PC-9 (cell line): Measurements from ENCODE around the gene DUSP22.

Source experiments
- EZH2 ChIP-seq: fragments of 200-600 bp; sonication (generic); IDR thresholded peaks from 2 replicates; pipeline ENCODE4 v1.8.0; 2017; ENCODE audit warnings: antibody characterized with exemption, low read depth
- TF ChIP-seq, protein P1 (sequence below): fragments of 200-600 bp; sonication (generic); conservative IDR thresholded peaks from 2 replicates; pipeline ENCODE4 v1.6.1; 2017; ENCODE audit warnings: mixed run types, antibody characterized with exemption, mild to moderate bottlenecking, moderate library complexity

DNA sequence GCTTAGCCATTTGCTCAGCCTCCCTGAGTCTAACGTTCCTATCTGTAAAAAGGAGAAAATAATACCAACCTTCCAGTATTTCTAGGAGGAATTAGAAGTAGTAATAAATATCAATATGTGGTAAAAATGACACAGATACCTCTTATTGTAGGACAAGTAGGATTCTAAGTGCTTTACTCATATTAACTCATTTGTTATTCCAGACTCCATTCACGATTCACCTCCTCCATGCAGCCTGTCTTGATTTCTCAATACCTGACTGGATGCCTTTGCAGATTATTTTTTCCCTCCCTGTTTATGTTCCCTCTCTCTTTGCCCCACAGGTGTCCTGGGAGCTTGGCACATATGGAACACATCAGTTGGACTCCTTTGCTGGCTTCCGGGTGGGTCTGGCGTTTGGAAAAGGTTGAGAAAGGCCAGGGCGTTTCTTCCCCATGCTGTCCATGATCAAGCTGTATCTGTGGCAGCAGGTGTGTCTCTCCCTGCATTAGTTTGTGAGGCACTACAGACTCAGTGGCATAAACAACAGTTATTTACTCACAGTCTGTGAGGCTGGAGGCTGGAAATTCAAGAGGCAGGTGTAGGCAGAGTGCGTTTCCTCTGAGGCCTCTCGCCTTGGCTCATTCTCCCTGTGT is 10.7 kb upstream of the DUSP22 start:
- TF ChIP-seq, protein P1, sequence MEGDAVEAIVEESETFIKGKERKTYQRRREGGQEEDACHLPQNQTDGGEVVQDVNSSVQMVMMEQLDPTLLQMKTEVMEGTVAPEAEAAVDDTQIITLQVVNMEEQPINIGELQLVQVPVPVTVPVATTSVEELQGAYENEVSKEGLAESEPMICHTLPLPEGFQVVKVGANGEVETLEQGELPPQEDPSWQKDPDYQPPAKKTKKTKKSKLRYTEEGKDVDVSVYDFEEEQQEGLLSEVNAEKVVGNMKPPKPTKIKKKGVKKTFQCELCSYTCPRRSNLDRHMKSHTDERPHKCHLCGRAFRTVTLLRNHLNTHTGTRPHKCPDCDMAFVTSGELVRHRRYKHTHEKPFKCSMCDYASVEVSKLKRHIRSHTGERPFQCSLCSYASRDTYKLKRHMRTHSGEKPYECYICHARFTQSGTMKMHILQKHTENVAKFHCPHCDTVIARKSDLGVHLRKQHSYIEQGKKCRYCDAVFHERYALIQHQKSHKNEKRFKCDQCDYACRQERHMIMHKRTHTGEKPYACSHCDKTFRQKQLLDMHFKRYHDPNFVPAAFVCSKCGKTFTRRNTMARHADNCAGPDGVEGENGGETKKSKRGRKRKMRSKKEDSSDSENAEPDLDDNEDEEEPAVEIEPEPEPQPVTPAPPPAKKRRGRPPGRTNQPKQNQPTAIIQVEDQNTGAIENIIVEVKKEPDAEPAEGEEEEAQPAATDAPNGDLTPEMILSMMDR: no peak
- TF ChIP-seq EZH2: no peak
